GM06990 (cell line): Measurements from ENCODE around the gene CFDP1.
"Not testable (repeated sequence)": the region's sequence is repeated elsewhere in the genome, so short reads cannot be mapped to it uniquely, and the experiment has no call there.

Experiments
- DNase-seq: peaks from one replicate; pipeline ENCODE4 v3.0.0-alpha.2; 2011; ENCODE audit not compliant: insufficient read length; ENCODE audit errors: extremely low read depth
- H3K27me3 ChIP-seq: replicated peaks from 2 replicates; pipeline ENCODE4 v1.6.0; 2011; ENCODE audit warnings: low read length; ENCODE audit not compliant: control insufficient read depth, insufficient read depth
- H3K36me3 ChIP-seq: 2 replicates; pipeline ENCODE4 v1.5.1; 2011; ENCODE audit warnings: low read length; ENCODE audit not compliant: control insufficient read depth, insufficient read depth
- H3K4me3 ChIP-seq: replicated peaks from 2 replicates; pipeline ENCODE4 v1.5.1; 2011; ENCODE audit warnings: low read depth, mild to moderate bottlenecking, control low read depth, low read length
- TF ChIP-seq, protein P1 (sequence below): IDR thresholded peaks from 2 replicates; pipeline ENCODE4 v1.5.1; 2011; ENCODE audit warnings: low read length, control low read depth, mild to moderate bottlenecking, inconsistent platforms; ENCODE audit not compliant: insufficient read depth, poor library complexity, severe bottlenecking

Gene CFDP1

DNA sequence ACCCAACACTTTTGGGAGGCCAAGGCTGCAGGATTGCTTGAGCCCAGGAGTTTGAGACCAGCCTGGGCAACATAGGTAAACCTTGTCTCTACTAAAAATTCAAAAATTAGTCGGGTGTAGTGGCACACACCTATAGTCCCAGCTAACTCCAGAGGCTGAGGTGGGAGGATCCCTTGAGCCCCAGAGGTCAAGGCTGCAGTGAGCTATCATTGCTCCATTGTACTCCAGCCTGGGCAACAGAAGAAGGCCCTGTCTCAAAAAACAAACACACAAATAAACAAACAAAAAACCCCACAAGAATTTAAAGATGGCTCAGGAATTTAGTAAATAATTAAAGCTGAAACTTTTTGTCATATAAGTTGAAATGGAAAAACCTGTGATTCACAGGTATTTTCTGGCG lies 33.5 kb upstream of the CFDP1 start:
- no peaks in the 10 kb centered on the region for H3K36me3 ChIP-seq
- no peak for DNase-seq
- TF ChIP-seq, protein P1, sequence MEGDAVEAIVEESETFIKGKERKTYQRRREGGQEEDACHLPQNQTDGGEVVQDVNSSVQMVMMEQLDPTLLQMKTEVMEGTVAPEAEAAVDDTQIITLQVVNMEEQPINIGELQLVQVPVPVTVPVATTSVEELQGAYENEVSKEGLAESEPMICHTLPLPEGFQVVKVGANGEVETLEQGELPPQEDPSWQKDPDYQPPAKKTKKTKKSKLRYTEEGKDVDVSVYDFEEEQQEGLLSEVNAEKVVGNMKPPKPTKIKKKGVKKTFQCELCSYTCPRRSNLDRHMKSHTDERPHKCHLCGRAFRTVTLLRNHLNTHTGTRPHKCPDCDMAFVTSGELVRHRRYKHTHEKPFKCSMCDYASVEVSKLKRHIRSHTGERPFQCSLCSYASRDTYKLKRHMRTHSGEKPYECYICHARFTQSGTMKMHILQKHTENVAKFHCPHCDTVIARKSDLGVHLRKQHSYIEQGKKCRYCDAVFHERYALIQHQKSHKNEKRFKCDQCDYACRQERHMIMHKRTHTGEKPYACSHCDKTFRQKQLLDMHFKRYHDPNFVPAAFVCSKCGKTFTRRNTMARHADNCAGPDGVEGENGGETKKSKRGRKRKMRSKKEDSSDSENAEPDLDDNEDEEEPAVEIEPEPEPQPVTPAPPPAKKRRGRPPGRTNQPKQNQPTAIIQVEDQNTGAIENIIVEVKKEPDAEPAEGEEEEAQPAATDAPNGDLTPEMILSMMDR: no peak

DNA sequence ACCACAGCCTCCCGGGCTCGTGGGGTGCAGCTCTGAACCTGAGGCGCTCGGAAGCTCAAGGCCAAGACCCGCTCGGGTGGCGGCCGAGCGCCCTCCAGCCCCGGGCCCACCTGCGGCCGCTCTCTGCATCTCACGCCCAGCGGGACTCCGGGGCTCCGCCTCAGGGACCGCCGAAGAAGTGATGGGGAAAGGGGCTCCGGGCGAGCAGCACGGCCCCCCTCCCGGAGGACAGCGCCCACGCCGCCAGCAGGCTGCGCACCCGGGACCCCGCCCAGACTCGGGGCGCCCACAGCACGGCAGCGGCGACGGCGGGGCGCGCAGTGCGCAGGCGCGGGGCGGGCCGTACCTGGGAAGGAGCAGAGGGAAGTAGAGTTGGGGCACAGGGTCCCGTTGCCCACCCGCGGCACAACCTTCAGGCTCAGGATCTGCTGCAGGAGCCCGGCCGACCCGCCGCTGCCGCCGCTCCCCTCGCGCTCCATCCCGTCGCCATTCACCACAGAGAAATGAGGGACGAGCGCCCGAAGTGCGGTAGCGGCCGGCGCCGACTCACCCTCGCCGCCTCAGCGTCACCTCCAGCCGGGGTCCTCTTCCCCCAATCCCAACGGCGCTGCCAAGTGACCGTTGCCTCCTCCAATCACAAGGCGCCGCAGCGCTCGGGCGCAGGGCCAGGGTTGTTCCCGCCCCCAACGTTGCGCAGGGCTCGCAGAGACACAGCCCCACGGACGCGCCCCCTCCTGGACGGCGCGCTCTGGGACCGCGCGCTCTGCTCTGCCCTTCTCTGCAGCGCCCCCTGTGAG lies 31.0 kb upstream of the CFDP1 start, which contains the start of gene TMEM170A:
Gene TMEM170A (minus strand): TSS at position 568 of the 797 bp plus-strand sequence. CDS start 89 bp downstream, at position 479.
- DNase-seq: peak; percentile 99
- H3K27me3 ChIP-seq: no peaks in the 10 kb centered on the region
- peaks cover 2% of the 10 kb centered on the region for H3K36me3 ChIP-seq
- TF ChIP-seq, protein P1: peak; percentile 100
- H3K4me3 ChIP-seq: peak within 1 kb of the TSS; percentile 89

More for the DNA sequence above, 33.5 kb upstream of the CFDP1 start:
- Histone ChIP-seq H3K27me3 (no peaks in the 10 kb centered on the region), H3K4me3 (no peak overlapping the region)

DNA sequence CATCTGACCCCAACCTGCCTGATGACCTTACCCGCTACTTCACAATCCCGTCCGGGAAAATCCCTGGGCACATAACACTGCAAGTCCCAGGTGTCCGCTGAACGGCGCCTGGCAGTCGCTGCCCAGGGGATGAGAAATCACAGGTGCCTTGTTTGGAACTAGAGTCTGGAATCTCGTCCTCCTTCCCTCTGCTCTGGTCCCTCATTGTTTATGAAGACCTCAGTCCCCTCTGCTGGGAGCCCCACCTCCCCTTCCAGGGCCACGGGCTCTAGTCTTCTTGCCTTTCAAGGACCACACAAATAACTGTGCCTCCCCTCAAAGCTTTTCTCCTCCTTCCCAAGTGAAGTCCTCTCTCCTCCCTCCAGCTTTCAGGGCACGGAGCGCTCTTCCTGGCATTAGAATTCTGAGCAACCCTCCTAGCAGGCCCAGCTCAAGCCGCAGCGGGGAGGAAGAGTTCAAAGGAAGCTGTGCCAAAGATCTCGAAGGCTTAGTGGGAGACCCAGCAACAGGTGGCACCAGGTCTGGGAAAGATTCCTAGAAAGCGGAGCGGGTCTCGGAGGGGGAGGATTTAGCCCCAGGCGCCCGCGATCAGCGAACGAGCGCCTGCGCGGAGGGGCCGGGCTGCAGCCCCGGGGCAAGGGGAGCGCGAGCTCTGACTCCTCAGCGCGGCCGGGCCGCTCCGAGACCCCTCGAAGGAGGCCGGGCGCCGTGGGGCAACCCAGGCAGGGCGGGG lies 30.3 kb upstream of the CFDP1 start:
- peak overlapping the region; percentile 89 for H3K4me3 ChIP-seq
- not testable (repeated sequence) for DNase-seq, H3K36me3 ChIP-seq, H3K27me3 ChIP-seq

DNA sequence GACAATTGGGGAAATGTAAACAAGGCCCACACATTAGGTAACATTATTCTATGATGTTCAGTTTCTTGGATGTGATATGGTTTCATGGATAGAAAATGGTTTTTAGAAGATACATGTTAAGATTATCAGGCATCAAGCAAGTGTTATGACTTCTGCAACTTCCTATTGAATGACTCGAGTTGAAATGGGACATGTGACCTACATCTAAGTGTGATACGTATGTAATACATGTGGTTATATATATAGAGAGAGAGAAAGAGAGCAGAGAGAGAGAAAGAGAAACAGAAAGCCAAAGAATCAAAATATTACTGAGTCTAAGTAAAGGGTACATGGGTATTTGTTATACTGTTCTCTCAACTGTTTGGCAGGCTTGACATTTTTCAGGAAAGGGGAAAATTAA lies 29.5 kb upstream of the CFDP1 start:
- Histone ChIP-seq H3K4me3 (peak overlapping the region; percentile 89), H3K36me3 (peaks cover 2% of the 10 kb centered on the region), H3K27me3 (no peaks in the 10 kb centered on the region)
- TF ChIP-seq, protein P1: no peak
- DNase-seq: no peak

DNA sequence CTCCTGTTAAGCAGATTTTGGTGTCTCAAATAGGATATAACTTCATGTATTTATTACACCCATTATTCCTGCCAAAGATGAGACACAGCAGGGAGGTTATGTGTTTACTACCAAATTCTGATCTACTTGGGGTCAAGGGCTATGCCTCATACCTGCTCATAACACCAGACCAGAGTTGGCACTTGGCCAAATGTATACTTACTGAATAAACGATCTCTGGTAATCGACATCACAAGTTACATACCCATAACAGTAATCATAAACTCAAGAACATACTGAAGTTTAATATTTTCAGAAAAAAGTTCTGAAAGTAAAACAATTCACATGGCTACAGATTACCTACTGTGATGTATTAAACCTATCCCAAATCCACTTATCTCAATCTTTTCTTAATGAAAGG lies 28.3 kb upstream of the CFDP1 start:
- Histone ChIP-seq H3K36me3 (peaks cover 2% of the 10 kb centered on the region), H3K27me3 (no peaks in the 10 kb centered on the region), H3K4me3 (no peak overlapping the region)
- TF ChIP-seq, protein P1: no peak
- DNase-seq: no peak

DNA sequence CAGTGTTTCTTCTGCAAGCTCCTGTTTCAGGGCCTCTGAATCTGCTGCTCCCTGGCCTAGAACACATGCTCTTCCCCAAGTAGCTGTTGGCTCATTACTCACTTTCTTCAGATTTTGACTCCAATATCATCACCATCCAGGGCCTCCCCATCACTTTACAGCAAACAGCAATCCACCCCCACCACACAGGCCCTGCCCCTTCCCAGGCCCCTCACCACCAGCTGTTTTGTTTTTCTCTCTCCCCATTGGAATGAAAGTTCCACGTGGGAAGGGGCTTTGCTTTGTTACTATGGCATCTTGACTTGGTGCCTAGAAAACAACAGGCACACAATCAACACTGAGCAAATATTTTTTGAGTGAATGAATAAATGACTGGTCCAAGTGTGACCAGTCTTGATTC lies 27.1 kb upstream of the CFDP1 start:
- H3K36me3 ChIP-seq: peaks cover 2% of the 10 kb centered on the region
- no peak overlapping the region for H3K4me3 ChIP-seq
- H3K27me3 ChIP-seq: no peaks in the 10 kb centered on the region
- TF ChIP-seq, protein P1: no peak
- no peak for DNase-seq
